ENCODE results near the gene NOL12.

DNA sequence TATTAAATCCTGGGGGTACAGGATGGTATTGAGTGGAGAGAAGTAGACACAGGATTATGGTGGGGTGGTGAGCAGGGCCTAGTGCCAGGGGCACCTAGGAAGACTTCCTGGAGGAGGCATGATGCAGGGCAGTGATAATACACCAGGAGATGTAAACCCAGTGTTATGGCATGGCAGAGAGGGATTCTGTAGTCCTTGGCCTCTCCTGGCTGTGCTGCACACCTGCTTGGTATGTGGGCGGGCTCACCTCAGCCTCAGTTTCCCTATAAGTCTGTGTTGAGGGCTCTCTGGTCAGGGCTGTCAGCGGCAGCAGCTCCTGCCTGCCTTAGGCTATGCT, 25.5 kb upstream of the NOL12 start:
- no peak for TF ChIP-seq TAF1 (IDR thresholded peaks at IDR 0.05; ENCODE audit: borderline replicate concordance, low read depth, low read length)
- no peak for TF ChIP-seq POLR2A (IDR thresholded peaks at IDR 0.05; ENCODE audit: low read depth, low read length)
- no peak for TF ChIP-seq POLR2AphosphoS5 (IDR thresholded peaks at IDR 0.05; ENCODE audit: low read depth, low read length)
